ENCODE results near the gene TBC1D20. TPM values are rescaled to one million over a fixed set of nuclear protein-coding genes. Genes with fewer than 3 reads are reported as not detected.
A peak's percentile ranks its signal among the peaks of the same experiment; 100 is the strongest.

TBC1D20 gene
- total and polyA plus RNA-seq, 7 experiments from 2014 or later = 19.9 to 45.7 (median 26.6) TPM

DNA sequence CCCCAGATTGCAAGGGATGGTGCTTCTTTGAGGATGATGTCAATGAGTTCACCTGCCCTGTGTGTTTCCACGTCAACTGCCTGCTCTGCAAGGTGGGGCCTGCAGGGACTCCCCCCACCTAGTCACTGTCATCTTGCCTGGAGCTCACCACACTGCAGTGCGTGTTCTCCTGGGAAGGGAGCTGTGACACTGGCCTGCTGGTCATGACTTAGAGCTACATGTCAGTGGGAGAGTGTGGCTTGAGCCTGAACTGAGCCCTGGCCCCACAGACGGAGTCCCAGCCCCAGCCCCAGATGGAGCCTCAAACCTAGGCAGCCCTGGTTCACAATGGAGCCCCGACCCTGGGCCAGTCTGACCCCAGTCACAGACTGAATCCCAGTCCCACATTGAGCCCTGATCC is 34.9 kb downstream of the TBC1D20 start:
- ATAC-seq (no peak), DNase-seq (no peak)
- Histone ChIP-seq H3K4me1 (ENCODE audit: control insufficient read depth in 2 of 2, insufficient read depth in 2 of 2, low read length in 2 of 2) (no peaks in the 10 kb centered on the region), H3K27me3 (ENCODE audit: control insufficient read depth in 2 of 2, insufficient read depth in 2 of 2, low read length in 2 of 2) (no peaks in the 10 kb centered on the region), H3K36me3 (ENCODE audit: control insufficient read depth in 2 of 3, insufficient read depth in 3 of 3, low read length in 3 of 3) (peaks cover 0 to 74% (median 0%) of the 10 kb centered on the region in 3 experiments), H3K4me3 (ENCODE audit: low read length) (no peak overlapping the region), H3K27ac (ENCODE audit: low read depth, low read length) (no peak overlapping the region), H3K9me3 (ENCODE audit: control insufficient read depth in 2 of 3, low read length in 3 of 3) (no peaks in the 10 kb centered on the region)
- no peaks in the 10 kb centered on the region for H3K27me3 Mint-ChIP-seq
- CTCF ChIA-PET = no interaction called here
- H3K27ac Mint-ChIP-seq = no peak overlapping the region
- intact Hi-C loops (cut with micrococcal nuclease) = no loop called here
- H3K4me1 Mint-ChIP-seq = peaks cover 0 to 42% (median 20%) of the 10 kb centered on the region in 7 donors
- H3K36me3 Mint-ChIP-seq = peaks cover 0 to 46% (median 11%) of the 10 kb centered on the region in 5 donors
- H3K9me3 Mint-ChIP-seq = no peaks in the 10 kb centered on the region
- POLR2A ChIA-PET = interaction anchor here (1.2 kb wide), 1 partner anchor 11 kb away, joined by 3 read pairs; no protein-coding TSS in a partner anchor
- H3K4me3 Mint-ChIP-seq = no peak overlapping the region

DNA sequence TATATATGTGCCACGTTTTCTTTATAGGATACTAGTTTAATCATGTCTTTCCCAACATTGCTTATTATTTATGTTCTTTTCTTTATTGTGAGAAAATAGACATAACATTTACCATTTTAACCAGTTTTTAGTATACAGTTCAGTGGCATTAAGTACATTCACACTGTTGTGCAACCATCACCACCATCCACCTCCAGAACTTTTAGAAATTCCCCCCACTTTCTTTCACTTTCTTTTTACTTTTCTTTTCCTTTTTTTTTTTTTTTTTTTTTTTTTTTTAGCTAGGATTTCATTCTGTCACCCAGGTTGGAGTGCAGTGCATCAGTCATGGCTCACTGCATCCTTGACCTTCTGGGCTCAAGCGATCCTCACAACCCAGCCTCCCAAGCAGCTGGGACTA is 35.8 kb downstream of the TBC1D20 start:
- intact Hi-C loops (cut with micrococcal nuclease) = no loop called here
- H3K4me3 ChIP-seq (ENCODE audit: low read length) = no peak overlapping the region
- peak overlapping the region in 1 of 9 donors; percentile 76 for H3K27ac Mint-ChIP-seq
- peaks cover 3 to 46% (median 19%) of the 10 kb centered on the region in 7 donors for H3K4me1 Mint-ChIP-seq
- DNase-seq = no peak
- CTCF ChIA-PET = no interaction called here
- no peaks in the 10 kb centered on the region for H3K9me3 Mint-ChIP-seq
- H3K27me3 Mint-ChIP-seq = no peaks in the 10 kb centered on the region
- H3K36me3 ChIP-seq (ENCODE audit: control insufficient read depth in 2 of 3, insufficient read depth in 3 of 3, low read length in 3 of 3) = peaks cover 0 to 75% (median 2%) of the 10 kb centered on the region in 3 experiments
- no peaks in the 10 kb centered on the region for H3K9me3 ChIP-seq (ENCODE audit: control insufficient read depth in 2 of 3, low read length in 3 of 3)
- H3K36me3 Mint-ChIP-seq = peaks cover 0 to 51% (median 11%) of the 10 kb centered on the region in 5 donors
- no peaks in the 10 kb centered on the region for H3K27me3 ChIP-seq (ENCODE audit: control insufficient read depth in 2 of 2, insufficient read depth in 2 of 2, low read length in 2 of 2)
- POLR2A ChIA-PET = interaction anchor here (0.6 to 1.2 kb wide), 2 partner anchors 12 to 14 kb away, joined by 3 to 4 read pairs; no protein-coding TSS in a partner anchor
- no peak for ATAC-seq
- H3K4me1 ChIP-seq (ENCODE audit: control insufficient read depth in 2 of 2, insufficient read depth in 2 of 2, low read length in 2 of 2) = no peaks in the 10 kb centered on the region
- H3K27ac ChIP-seq (ENCODE audit: low read depth, low read length) = no peak overlapping the region
- H3K4me3 Mint-ChIP-seq = no peak overlapping the region

DNA sequence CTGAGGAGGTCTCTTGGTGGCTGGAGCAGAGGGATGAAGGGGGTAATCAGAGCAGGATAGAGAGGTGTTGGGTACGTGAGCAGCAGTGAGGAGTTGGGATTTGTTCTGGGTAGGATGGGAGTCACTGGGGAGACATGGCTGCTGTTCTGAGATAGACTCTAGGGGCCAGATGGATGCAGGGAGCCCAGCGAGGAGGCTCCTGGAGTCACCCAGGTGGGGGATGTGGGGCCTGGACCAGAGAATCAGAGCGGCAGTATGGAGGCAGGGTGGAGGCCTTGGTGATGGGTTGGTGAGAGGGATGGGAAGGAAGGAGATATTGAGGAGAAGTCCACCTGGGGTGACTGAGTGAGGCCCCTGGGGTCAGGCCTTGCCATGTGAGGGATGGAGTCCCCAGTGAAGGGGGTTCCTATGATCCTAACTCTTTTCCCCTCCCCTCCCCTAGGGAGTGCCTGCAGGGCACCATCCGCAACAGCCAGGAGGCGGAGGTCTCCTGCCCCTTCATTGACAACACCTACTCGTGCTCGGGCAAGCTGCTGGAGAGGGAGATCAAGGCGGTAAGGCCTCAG is 40.6 kb downstream of the TBC1D20 start:
- CTCF ChIA-PET = interaction anchor here (0.8 kb wide), 1 partner anchor 17 kb away, joined by 3 read pairs; no protein-coding TSS in a partner anchor
- Mint-ChIP-seq H3K27ac (peak overlapping the region in 4 of 9 donors; percentile 17 to 85 (median 55)), H3K4me1 (peaks cover 9 to 36% (median 19%) of the 10 kb centered on the region in 7 donors), H3K4me3 (no peak overlapping the region), H3K9me3 (no peaks in the 10 kb centered on the region), H3K27me3 (no peaks in the 10 kb centered on the region), H3K36me3 (peaks cover 4 to 46% (median 13%) of the 10 kb centered on the region in 5 donors)
- Histone ChIP-seq H3K4me3 (ENCODE audit: low read length) (no peak overlapping the region), H3K9me3 (ENCODE audit: control insufficient read depth in 2 of 3, low read length in 3 of 3) (no peaks in the 10 kb centered on the region), H3K27me3 (ENCODE audit: control insufficient read depth in 2 of 2, insufficient read depth in 2 of 2, low read length in 2 of 2) (no peaks in the 10 kb centered on the region), H3K36me3 (ENCODE audit: control insufficient read depth in 2 of 3, insufficient read depth in 3 of 3, low read length in 3 of 3) (peaks cover 8 to 70% (median 10%) of the 10 kb centered on the region in 3 experiments), H3K4me1 (ENCODE audit: control insufficient read depth in 2 of 2, insufficient read depth in 2 of 2, low read length in 2 of 2) (no peaks in the 10 kb centered on the region), H3K27ac (ENCODE audit: low read depth, low read length) (no peak overlapping the region)
- DNase-seq (no peak), ATAC-seq (no peak)
- POLR2A ChIA-PET = interaction anchor here (1.4 kb wide), 1 partner anchor 8 kb away, joined by 6 read pairs; no protein-coding TSS in a partner anchor
- intact Hi-C loops (cut with micrococcal nuclease) = no loop called here

DNA sequence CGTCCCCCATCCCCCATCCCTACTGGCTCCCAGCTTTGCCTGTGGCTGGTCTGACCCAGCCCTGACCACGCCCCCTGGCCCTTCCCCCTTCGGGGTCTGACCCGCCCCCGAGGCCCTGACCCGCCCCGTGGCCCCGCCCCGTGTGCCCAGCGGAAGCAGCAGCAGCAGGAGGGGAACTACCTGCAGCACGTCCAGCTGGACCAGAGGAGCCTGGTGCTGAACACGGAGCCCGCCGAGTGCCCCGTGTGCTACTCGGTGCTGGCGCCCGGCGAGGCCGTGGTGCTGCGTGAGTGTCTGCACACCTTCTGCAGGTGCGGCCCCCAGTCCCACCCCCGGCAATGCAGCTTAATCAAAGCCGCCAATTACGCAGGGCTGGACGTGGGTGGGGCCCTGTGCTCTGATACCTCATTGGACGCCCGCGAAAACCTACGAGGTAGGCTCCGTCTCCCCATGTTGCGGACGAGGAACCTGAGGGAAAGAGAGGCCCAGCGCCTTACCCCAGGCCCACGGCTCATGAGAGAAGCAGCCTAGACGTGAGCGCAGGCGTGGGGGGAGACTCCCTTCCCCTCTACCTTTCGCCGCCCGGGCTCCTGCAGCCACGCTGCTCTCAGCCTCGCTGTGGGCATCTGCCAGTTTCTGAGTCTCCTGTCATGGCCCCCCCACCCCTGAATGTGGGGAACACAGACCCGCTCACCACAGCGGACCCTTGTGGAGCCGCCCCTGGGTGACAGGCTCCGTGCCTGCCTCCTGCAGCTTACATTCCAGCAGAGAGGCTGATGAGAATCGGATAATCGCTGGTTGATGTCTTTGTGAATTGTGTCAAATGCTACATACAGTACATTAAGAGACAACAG is 41.4 kb downstream of the TBC1D20 start:
- Mint-ChIP-seq H3K4me3 (no peak overlapping the region), H3K4me1 (peaks cover 10 to 30% (median 16%) of the 10 kb centered on the region in 7 donors), H3K9me3 (no peaks in the 10 kb centered on the region), H3K27me3 (no peaks in the 10 kb centered on the region), H3K36me3 (peaks cover 4 to 42% (median 13%) of the 10 kb centered on the region in 5 donors), H3K27ac (peak overlapping the region in 1 of 9 donors; percentile 85)
- no peaks in the 10 kb centered on the region for H3K9me3 ChIP-seq (ENCODE audit: control insufficient read depth in 2 of 3, low read length in 3 of 3)
- H3K27ac ChIP-seq (ENCODE audit: low read depth, low read length) = no peak overlapping the region
- intact Hi-C loops (cut with micrococcal nuclease) = no loop called here
- POLR2A ChIA-PET = no interaction called here
- CTCF ChIA-PET = no interaction called here
- DNase-seq = no peak
- H3K4me3 ChIP-seq (ENCODE audit: low read length) = no peak overlapping the region
- no peaks in the 10 kb centered on the region for H3K4me1 ChIP-seq (ENCODE audit: control insufficient read depth in 2 of 2, insufficient read depth in 2 of 2, low read length in 2 of 2)
- no peak for ATAC-seq
- H3K36me3 ChIP-seq (ENCODE audit: control insufficient read depth in 2 of 3, insufficient read depth in 3 of 3, low read length in 3 of 3) = peaks cover 8 to 71% (median 10%) of the 10 kb centered on the region in 3 experiments
- H3K27me3 ChIP-seq (ENCODE audit: control insufficient read depth in 2 of 2, insufficient read depth in 2 of 2, low read length in 2 of 2) = no peaks in the 10 kb centered on the region

DNA sequence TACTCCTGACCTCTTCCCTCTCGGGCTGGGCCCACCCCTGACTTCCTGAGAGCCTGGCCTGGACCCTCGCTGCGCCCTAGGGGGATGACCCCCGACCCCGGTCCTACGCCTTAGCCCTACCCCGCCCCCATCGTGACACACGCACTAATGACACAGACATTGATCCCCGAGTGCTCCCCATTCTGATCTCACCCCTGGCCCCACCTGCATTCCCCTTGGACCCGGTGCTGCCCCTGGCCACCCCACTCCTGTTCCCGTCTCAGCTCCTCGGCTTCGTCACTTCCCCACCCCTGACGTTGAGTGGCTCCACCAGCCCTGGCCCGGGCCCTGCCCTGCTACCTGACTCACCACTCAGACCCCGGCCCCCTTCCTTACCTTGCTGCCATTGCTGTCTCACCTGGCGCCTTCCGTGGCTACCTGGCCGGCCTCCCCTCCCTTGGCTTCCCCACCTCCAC is 42.1 kb downstream of the TBC1D20 start:
- peak overlapping the region in 1 of 9 donors; percentile 13 for H3K27ac Mint-ChIP-seq
- no peaks in the 10 kb centered on the region for H3K4me1 ChIP-seq (ENCODE audit: control insufficient read depth in 2 of 2, insufficient read depth in 2 of 2, low read length in 2 of 2)
- H3K27me3 ChIP-seq (ENCODE audit: control insufficient read depth in 2 of 2, insufficient read depth in 2 of 2, low read length in 2 of 2) = no peaks in the 10 kb centered on the region
- CTCF ChIA-PET = no interaction called here
- H3K9me3 ChIP-seq (ENCODE audit: control insufficient read depth in 2 of 3, low read length in 3 of 3) = no peaks in the 10 kb centered on the region
- POLR2A ChIA-PET = no interaction called here
- peaks cover 4 to 47% (median 19%) of the 10 kb centered on the region in 5 donors for H3K36me3 Mint-ChIP-seq
- DNase-seq (no peak), ATAC-seq (no peak)
- peaks cover 16 to 37% (median 23%) of the 10 kb centered on the region in 7 donors for H3K4me1 Mint-ChIP-seq
- intact Hi-C loops (cut with micrococcal nuclease) = no loop called here
- H3K27ac ChIP-seq (ENCODE audit: low read depth, low read length) = no peak overlapping the region
- no peaks in the 10 kb centered on the region for H3K9me3 Mint-ChIP-seq
- no peak overlapping the region for H3K4me3 Mint-ChIP-seq
- no peak overlapping the region for H3K4me3 ChIP-seq (ENCODE audit: low read length)
- peaks cover 8 to 75% (median 10%) of the 10 kb centered on the region in 3 experiments for H3K36me3 ChIP-seq (ENCODE audit: control insufficient read depth in 2 of 3, insufficient read depth in 3 of 3, low read length in 3 of 3)
- no peaks in the 10 kb centered on the region for H3K27me3 Mint-ChIP-seq

DNA sequence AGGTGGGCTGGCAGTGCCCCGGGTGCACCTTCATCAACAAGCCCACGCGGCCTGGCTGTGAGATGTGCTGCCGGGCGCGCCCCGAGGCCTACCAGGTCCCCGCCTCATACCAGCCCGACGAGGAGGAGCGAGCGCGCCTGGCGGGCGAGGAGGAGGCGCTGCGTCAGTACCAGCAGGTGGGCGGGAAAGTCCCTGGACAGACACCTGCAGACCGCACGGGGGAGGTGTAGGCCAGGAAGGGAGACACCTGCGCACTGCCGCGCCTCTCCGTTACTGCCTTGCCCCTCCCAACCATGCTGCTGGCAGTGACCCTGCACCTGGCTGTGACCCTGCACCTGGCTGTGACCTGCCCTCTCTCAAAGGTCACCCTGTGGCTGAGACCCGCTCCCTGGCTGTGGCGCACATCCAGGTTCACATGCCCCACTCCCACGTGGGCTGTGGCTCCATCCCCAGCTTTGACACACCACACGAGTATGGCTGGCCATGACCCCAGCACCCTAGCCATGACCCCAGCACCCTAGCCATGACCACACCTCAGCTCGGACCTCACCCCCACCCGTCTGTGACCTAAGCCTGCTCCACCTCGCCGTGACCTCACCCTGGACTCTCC is 42.7 kb downstream of the TBC1D20 start:
- no peaks in the 10 kb centered on the region for H3K27me3 Mint-ChIP-seq

More for the DNA sequence above, 42.7 kb downstream of the TBC1D20 start:
- ATAC-seq = peak; percentile 34
- Mint-ChIP-seq H3K4me3 (no peak overlapping the region), H3K27ac (peak overlapping the region in 1 of 9 donors; percentile 13), H3K9me3 (no peaks in the 10 kb centered on the region), H3K36me3 (peaks cover 4 to 47% (median 19%) of the 10 kb centered on the region in 5 donors), H3K4me1 (peaks cover 16 to 34% (median 26%) of the 10 kb centered on the region in 7 donors)
- H3K9me3 ChIP-seq (ENCODE audit: control insufficient read depth in 2 of 3, low read length in 3 of 3) = no peaks in the 10 kb centered on the region
- DNase-seq = no peak
- intact Hi-C loops (cut with micrococcal nuclease) = no loop called here
- no peaks in the 10 kb centered on the region for H3K27me3 ChIP-seq (ENCODE audit: control insufficient read depth in 2 of 2, insufficient read depth in 2 of 2, low read length in 2 of 2)
- H3K4me1 ChIP-seq (ENCODE audit: control insufficient read depth in 2 of 2, insufficient read depth in 2 of 2, low read length in 2 of 2) = no peaks in the 10 kb centered on the region
- ChIA-PET CTCF (no interaction called here), POLR2A (no interaction called here)
- no peak overlapping the region for H3K27ac ChIP-seq (ENCODE audit: low read depth, low read length)
- peaks cover 8 to 76% (median 10%) of the 10 kb centered on the region in 3 experiments for H3K36me3 ChIP-seq (ENCODE audit: control insufficient read depth in 2 of 3, insufficient read depth in 3 of 3, low read length in 3 of 3)
- H3K4me3 ChIP-seq (ENCODE audit: low read length) = no peak overlapping the region
